K562 (cell line): ENCODE measurements around the gene PDK1. TPM values are rescaled to one million over a fixed set of nuclear protein-coding genes. Genes with fewer than 3 reads are reported as not detected.
A peak's percentile ranks its signal among the peaks of the same experiment; 100 is the strongest.

Experiments
- CBX2 ChIP-seq: fragments of 200-600 bp; sonication (generic); IDR thresholded peaks from one replicate; pipeline ENCODE4 v1.6.1; 2012; ENCODE audit warnings: mild to moderate bottlenecking, low read length, inconsistent platforms; ENCODE audit not compliant: insufficient read depth, poor library complexity, severe bottlenecking
- GATAD2A ChIP-seq: fragments of 450-650 bp; IDR thresholded peaks from 2 replicates; pipeline ENCODE4 v1.6.1; 2017
- HEY1 ChIP-seq: fragments of 250-450 bp; sonication (Bioruptor Pico); IDR thresholded peaks from 2 replicates; pipeline ENCODE4 v1.5.0; 2020; ENCODE audit warnings: mild to moderate bottlenecking, moderate library complexity, borderline replicate concordance
- KAT2B ChIP-seq: IDR thresholded peaks from one replicate; pipeline ENCODE4 v1.6.1; 2012; ENCODE audit warnings: low read depth, mild to moderate bottlenecking, control low read depth, inconsistent platforms, low read length, moderate library complexity
- LEF1 ChIP-seq: fragments of 450-650 bp; IDR thresholded peaks from 2 replicates; pipeline ENCODE4 v1.6.1; 2016; ENCODE audit warnings: mild to moderate bottlenecking
- MBD2 ChIP-seq: sonication (generic); IDR thresholded peaks from 2 replicates; pipeline ENCODE4 v1.6.1; 2016; ENCODE audit warnings: low read depth, borderline replicate concordance
- NR3C1 ChIP-seq: sonication (generic); formaldehyde crosslinking; IDR thresholded peaks from 2 replicates; pipeline ENCODE4 v1.8.1; 2022; ENCODE audit warnings: missing genetic modification reagents
- PHB2 ChIP-seq: fragments of 450-650 bp; IDR thresholded peaks from 2 replicates; pipeline ENCODE4 v1.6.1; 2017; ENCODE audit warnings: low read depth
- POLR2A ChIP-seq: fragments of 450-650 bp; conservative IDR thresholded peaks from 2 replicates; pipeline ENCODE4 v1.6.1; 2016
- RREB1 ChIP-seq: fragments of 250-450 bp; sonication (Bioruptor Pico); IDR thresholded peaks from 2 replicates; pipeline ENCODE4 v1.4.0; 2020
- TEAD1 ChIP-seq, 2 experiments: fragments of 450-650 bp in 1 of 2; sonication (generic) in 1 of 2; formaldehyde crosslinking; IDR thresholded peaks; 2 replicates each; pipeline versions ENCODE4 v1.4.0 to v1.8.0; 2020 to 2022; ENCODE audit warnings: mild to moderate bottlenecking in 2 of 2, missing genetic modification reagents in 1 of 2
- TFAM ChIP-seq: fragments of 250-450 bp; sonication (Bioruptor Pico); conservative IDR thresholded peaks from 2 replicates; pipeline ENCODE4 v1.5.0; 2021; ENCODE audit warnings: mild to moderate bottlenecking, moderate library complexity
- TRIM25 ChIP-seq: fragments of 450-650 bp; IDR thresholded peaks from 2 replicates; pipeline ENCODE4 v1.7.0; 2016; ENCODE audit warnings: borderline replicate concordance
- ZKSCAN8 ChIP-seq: fragments of 200-800 bp; sonication (Bioruptor generic); IDR thresholded peaks from 2 replicates; pipeline ENCODE4 v1.6.1; 2016; ENCODE audit warnings: missing genetic modification characterization, missing compliant biosample characterization
- ZNF324 ChIP-seq: fragments of 250-450 bp; sonication (Bioruptor Pico); IDR thresholded peaks from 2 replicates; pipeline ENCODE4 v1.4.0; 2020; ENCODE audit warnings: mild to moderate bottlenecking
- ZNF511 ChIP-seq: sonication (generic); formaldehyde crosslinking; IDR thresholded peaks from 2 replicates; pipeline ENCODE4 v1.8.0; 2022; ENCODE audit warnings: mild to moderate bottlenecking, missing genetic modification reagents
- ZNF609 ChIP-seq: sonication (generic); formaldehyde crosslinking; IDR thresholded peaks from 2 replicates; pipeline ENCODE4 v1.8.1; 2023; ENCODE audit warnings: missing genetic modification reagents, mild to moderate bottlenecking, borderline replicate concordance
- polyA plus RNA-seq, 8 experiments: library from polyadenylated mRNA; depleted of rRNA in 4 of 8; stranded (reverse) in 5 of 8; unstranded in 3 of 8; fragments of >200 nt; fragmentation: Nextera tagmentation in 2 of 8; fragmentation: Illumina TruSeq in 1 of 8; extraction: Ambion mirVana in 2 of 8; extraction: Trizol in 1 of 8; gene quantifications; 2 replicates each; pipeline versions ENCODE4 v1.2.1 to v1.2.3, GENCODE V29; 2011 to 2014; ENCODE audit warnings: inconsistent platforms in 1 of 8, missing spikeins in 1 of 8
- total RNA-seq, 7 experiments: library from RNA; depleted of rRNA in 6 of 7; stranded (reverse); fragments of >200 nt in 6 of 7; fragmentation: Illumina TruSeq in 2 of 7; extraction: Trizol in 2 of 7; gene quantifications; 2 replicates each; pipeline versions ENCODE4 v1.2.1 to v1.2.3, GENCODE V29; 2011 to 2021; ENCODE audit warnings: low replicate concordance in 1 of 7

Gene PDK1
- total and polyA plus RNA-seq, 9 of the 15 experiments (the other 6 are each of a cell fraction or from before 2014, with no cell fraction given) = 3.5 to 176 (median 13.9) TPM

DNA sequence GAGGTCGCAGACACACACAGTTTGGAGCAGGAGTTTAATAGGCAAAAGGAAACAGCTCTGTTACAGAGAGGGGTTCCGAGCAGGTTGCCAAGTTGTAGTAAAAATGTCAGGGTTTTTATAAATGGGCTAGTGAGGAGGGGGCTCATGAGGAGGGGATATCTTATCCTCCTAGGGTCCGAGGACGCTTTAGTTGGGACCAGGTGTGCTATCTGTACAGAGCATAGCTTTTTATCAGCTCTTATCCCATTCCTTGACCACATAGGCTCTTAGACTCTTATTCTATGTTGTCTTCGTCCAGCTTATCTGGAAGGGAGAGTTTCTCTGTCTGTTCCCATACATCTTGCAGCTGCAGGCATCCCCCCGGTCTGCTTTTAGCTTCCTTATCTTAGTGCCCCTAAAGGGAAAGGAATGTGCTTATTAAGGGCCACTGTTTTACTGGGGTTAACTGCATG is 44.7 kb downstream of the PDK1 start (continued):
- TF ChIP-seq ZNF609 (CRISPR knock-in tag) (no peak; the same call in 1 of the 2 replicates), MBD2 (0 out of 2 replicates have a peak, but pooled peaks have one; percentile 45), TEAD1 (CRISPR knock-in tag; IDR thresholded peaks at IDR 0.05) (peak; percentile 92 to 95), ZNF324 (CRISPR knock-in tag) (no peak), KAT2B (no peak), NR3C1 (CRISPR knock-in tag) (no peak), HEY1 (CRISPR knock-in tag) (no peak), POLR2A (no peak), ZKSCAN8 (CRISPR knock-in tag) (peak; percentile 74; the same call in 1 of the 2 replicates), TFAM (CRISPR knock-in tag) (no peak), CBX2 (no peak), PHB2 (peak; percentile 89), GATAD2A (no peak; the same call in none of the 2 replicates), LEF1 (peak; percentile 28; the same call in 1 of the 2 replicates), ZNF511 (CRISPR knock-in tag) (no peak), TRIM25 (no peak), RREB1 (CRISPR knock-in tag) (no peak)
